IMR-90 (cell line): ENCODE results near the gene GBA3. TPM values are rescaled to one million over a fixed set of nuclear protein-coding genes. Genes with fewer than 3 reads are reported as not detected.

Experiments
- ATAC-seq: fragments of 200-7000 bp; cut with Tn5 transposase; 2 replicates; pipeline ENCODE4 v1.9.1; 2020; ENCODE audit warnings: low read depth, mild to moderate bottlenecking, moderate library complexity
- Bru-seq: library from RNA; stranded (reverse); fragments of 400-500 nt; gene quantifications from one replicate; lab custom pipeline; 2021; lab: Mats Ljungman, UMichigan
- BruChase-seq, 2 experiments: library from RNA; stranded (reverse); fragments of 400-500 nt; gene quantifications; one replicate each; lab custom pipeline; 2021; lab: Mats Ljungman, UMichigan
- BruUV-seq: library from RNA; stranded (reverse); fragments of 400-500 nt; replicated peaks from 2 replicates; lab custom pipeline; 2021; lab: Mats Ljungman, UMichigan
- CTCF ChIA-PET: fragments of 300-600 bp; formaldehyde crosslinking; extraction: SDS; loops from one replicate; lab custom pipeline; 2021; ENCODE audit warnings: antibody characterized with exemption; lab: Yijun Ruan, JAX
- POLR2A ChIA-PET: fragments of 300-600 bp; sonication (Branson Sonifier 250); formaldehyde crosslinking; loops from one replicate; lab custom pipeline; 2022; ENCODE audit warnings: antibody characterized with exemption; ENCODE audit not compliant: unreplicated experiment; lab: Charles Lee
- DNase-seq: peaks from one replicate; pipeline ENCODE4 v3.0.0; 2013
- H2AFZ ChIP-seq: replicated peaks from 2 replicates; pipeline ENCODE3; 2013; ENCODE audit warnings: low read length, mild to moderate bottlenecking; ENCODE audit not compliant: poor library complexity
- H2AK5ac ChIP-seq: 2 replicates; pipeline ENCODE4 v1.6.1; 2013; ENCODE audit warnings: low read depth, low read length, inconsistent platforms
- H2AK9ac ChIP-seq: replicated peaks from 2 replicates; pipeline ENCODE3; 2013; ENCODE audit warnings: mild to moderate bottlenecking, low read depth, low read length, moderate library complexity; ENCODE audit not compliant: poor library complexity
- H2BK120ac ChIP-seq: 2 replicates; pipeline ENCODE4 v1.6.1; 2013; ENCODE audit warnings: low read depth, low read length, inconsistent platforms
- H2BK15ac ChIP-seq: 3 replicates; pipeline ENCODE4 v1.6.1; 2013; ENCODE audit warnings: low read depth, low read length, inconsistent platforms
- H2BK20ac ChIP-seq: 2 replicates; pipeline ENCODE4 v1.6.1; 2013; ENCODE audit warnings: low read depth, mild to moderate bottlenecking, inconsistent platforms, low read length, moderate library complexity
- H2BK5ac ChIP-seq: 2 replicates; pipeline ENCODE4 v1.6.1; 2013; ENCODE audit warnings: mild to moderate bottlenecking, low read depth, low read length, inconsistent platforms; ENCODE audit not compliant: poor library complexity, severe bottlenecking
- H3K14ac ChIP-seq: replicated peaks from 2 replicates; pipeline ENCODE4 v1.6.1; 2013; ENCODE audit warnings: low read depth, low read length, inconsistent platforms
- H3K18ac ChIP-seq: 2 replicates; pipeline ENCODE4 v1.6.1; 2013; ENCODE audit warnings: low read depth, low read length, control low read depth
- H3K23ac ChIP-seq: 2 replicates; pipeline ENCODE4 v1.6.1; 2013; ENCODE audit warnings: low read depth, low read length, inconsistent platforms
- H3K27ac ChIP-seq: 2 replicates; pipeline ENCODE4 v1.5.1; 2013; ENCODE audit warnings: mild to moderate bottlenecking, control low read depth, low read length; ENCODE audit not compliant: insufficient read depth
- H3K27me3 ChIP-seq: 2 replicates; pipeline ENCODE4 v1.6.1; 2013; ENCODE audit warnings: low read length; ENCODE audit not compliant: control insufficient read depth, insufficient read depth
- H3K36me3 ChIP-seq: 2 replicates; pipeline ENCODE4 v1.6.1; 2013; ENCODE audit warnings: low read length, mixed read lengths; ENCODE audit not compliant: control insufficient read depth, insufficient read depth
- H3K4ac ChIP-seq: 2 replicates; pipeline ENCODE4 v1.6.1; 2013; ENCODE audit warnings: low read depth, low read length, inconsistent platforms
- H3K4me1 ChIP-seq: 2 replicates; pipeline ENCODE4 v1.6.1; 2013; ENCODE audit warnings: low read length, mixed read lengths; ENCODE audit not compliant: control insufficient read depth, insufficient read depth
- H3K4me2 ChIP-seq: 2 replicates; pipeline ENCODE4 v1.6.1; 2013; ENCODE audit warnings: low read depth, mild to moderate bottlenecking, control low read depth, low read length, moderate library complexity
- H3K4me3 ChIP-seq: 2 replicates; pipeline ENCODE4 v1.5.1; 2013; ENCODE audit warnings: low read depth, mild to moderate bottlenecking, control low read depth, low read length, moderate library complexity; ENCODE audit not compliant: insufficient read depth
- H3K56ac ChIP-seq: 2 replicates; pipeline ENCODE4 v1.6.1; 2013; ENCODE audit warnings: low read length, inconsistent platforms; ENCODE audit not compliant: insufficient read depth; ENCODE audit errors: extremely low read depth
- H3K79me1 ChIP-seq, 2 experiments: 2 replicates each; pipeline ENCODE4 v1.6.1; 2013; ENCODE audit warnings: low read length in 2 of 2, inconsistent platforms in 1 of 2, low read depth in 1 of 2
- H3K9ac ChIP-seq: 2 replicates; pipeline ENCODE4 v1.6.1; 2013; ENCODE audit warnings: low read depth, low read length, control low read depth
- H3K9me1 ChIP-seq: 2 replicates; pipeline ENCODE4 v1.6.1; 2013; ENCODE audit warnings: low read length, inconsistent platforms; ENCODE audit not compliant: insufficient read depth
- H3K9me3 ChIP-seq: 2 replicates; pipeline ENCODE4 v1.6.1; 2013; ENCODE audit warnings: low read length; ENCODE audit not compliant: control insufficient read depth, insufficient read depth
- H4K20me1 ChIP-seq: 2 replicates; pipeline ENCODE4 v1.6.1; 2013; ENCODE audit warnings: low read length, inconsistent platforms; ENCODE audit not compliant: insufficient read depth
- H4K5ac ChIP-seq: 2 replicates; pipeline ENCODE4 v1.6.1; 2013; ENCODE audit warnings: mild to moderate bottlenecking, low read depth, low read length, control low read depth
- H4K8ac ChIP-seq, 2 experiments: 2 replicates each; pipeline ENCODE4 v1.6.1; 2013; ENCODE audit warnings: low read depth in 2 of 2, low read length in 2 of 2, control low read depth in 1 of 2, inconsistent platforms in 1 of 2
- H4K91ac ChIP-seq: 2 replicates; pipeline ENCODE4 v1.6.1; 2013; ENCODE audit warnings: low read depth, low read length, inconsistent platforms; ENCODE audit not compliant: insufficient read depth
- BHLHE40 ChIP-seq: fragments of 150-350 bp; IDR thresholded peaks from 2 replicates; pipeline ENCODE4 v1.6.1; 2016; ENCODE audit warnings: mild to moderate bottlenecking, low read depth, low read length
- MXI1 ChIP-seq: IDR thresholded peaks from 2 replicates; pipeline ENCODE4 v1.6.1; 2012; ENCODE audit warnings: low read depth, mild to moderate bottlenecking, low read length, moderate library complexity, borderline replicate concordance
- RAD21 ChIP-seq: IDR thresholded peaks from 2 replicates; pipeline ENCODE4 v1.6.1; 2012; ENCODE audit warnings: low read length, improper control_type of control experiment
- WGBS, 2 experiments: methylation state at CpG; one replicate each; pipeline versions ENCODE4 v1.1.5 to v1.1.7; 2013; ENCODE audit warnings: missing lambda C conversion rate in 2 of 2; ENCODE audit not compliant: insufficient read length in 1 of 2; ENCODE audit errors: extremely low coverage in 2 of 2; 5-methylcytosine and 5-hydroxymethylcytosine counted together
- dilution Hi-C: fragments of 300-500 bp; cut with HindIII; formaldehyde crosslinking; loops from one replicate; pipeline ENCODE4 v1.14.3; 2018; ENCODE audit warnings: low sequenced_read_pairs; ENCODE audit not compliant: unreplicated experiment
- in situ Hi-C: fragments of 300-500 bp; cut with MboI; formaldehyde crosslinking; loops from 3 replicates; pipeline ENCODE4 v1.14.3; 2019; ENCODE audit warnings: low sequenced_read_pairs, inconsistent platforms, mixed read lengths
- intact Hi-C: fragments of 100-400 bp; cut with micrococcal nuclease; formaldehyde crosslinking; loops from 2 replicates; pipeline ENCODE4 v1.10.0; 2022
- long read RNA-seq: library from polyadenylated mRNA; unstranded; transcript quantifications from one replicate; pipeline ENCODE4 v2.0.0, GENCODE V29; 2021; ENCODE audit not compliant: unreplicated experiment
- polyA plus RNA-seq, 3 experiments: library from polyadenylated mRNA; depleted of rRNA; stranded (reverse); fragments of >200 nt; gene quantifications; 2 replicates each; pipeline ENCODE4 v1.2.3, GENCODE V29; 2012; ENCODE audit warnings: low replicate concordance in 1 of 3
- total RNA-seq: library from RNA; depleted of rRNA; stranded (reverse); fragments of >200 nt; gene quantifications from 2 replicates; pipeline ENCODE4 v1.2.3, GENCODE V29; 2012; rRNA removed

GBA3 gene
- total RNA-seq (not detected in 2 replicates), polyA plus RNA-seq (2012; rRNA removed) (not detected in 2 replicates), Bru-seq, nascent RNA (not detected), BruChase-seq, experiment 1, labeled RNA remaining after a 6-hour chase (not detected), BruChase-seq, experiment 2, labeled RNA remaining after a 2-hour chase (percentile 1 among the genes with signal in this experiment)
- polyA plus RNA-seq (2012; cell fraction: cytosol; rRNA removed), result not detected in 2 replicates
- not detected in 2 replicates for polyA plus RNA-seq (2012; cell fraction: nucleus; rRNA removed; ENCODE audit: low replicate concordance)
- long read RNA-seq, partial matches to known transcripts, result 0 of 1 reads
- long read RNA-seq, other reads (novel, unspliced or antisense), result 1 of 1 reads

DNA sequence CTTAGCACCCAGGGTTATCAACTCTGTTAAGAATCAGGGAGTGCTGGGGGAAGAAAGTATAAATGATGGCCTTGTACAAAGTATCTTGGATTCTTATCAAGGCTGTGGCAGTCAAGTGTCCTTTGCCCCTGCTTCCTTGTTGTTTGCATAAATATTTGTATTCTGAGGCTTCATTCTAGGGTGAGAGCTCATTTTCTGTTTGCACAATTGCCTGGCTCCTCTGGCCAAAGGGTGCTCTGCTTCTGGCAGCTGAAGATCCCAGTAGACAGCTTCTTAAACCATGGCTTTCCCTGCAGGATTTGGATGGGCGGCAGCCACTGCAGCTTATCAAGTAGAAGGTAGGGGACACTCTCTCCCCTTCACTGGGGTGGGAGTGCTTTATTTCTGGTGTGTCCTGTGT is at the start of gene GBA3:
Gene GBA3, plus strand, starts transcription at position 202 of the 400 bp plus-strand sequence.
- TF ChIP-seq BHLHE40, result no peak
- no peak for TF ChIP-seq MXI1
- TF ChIP-seq RAD21, result no peak
- Histone ChIP-seq H4K20me1 (no peaks in the 10 kb centered on the region), H3K18ac (no peak within 1 kb of the TSS), H3K36me3 (no peaks in the 10 kb centered on the region), H3K14ac (no peak within 1 kb of the TSS), H4K8ac (no peak within 1 kb of the TSS), H2BK15ac (no peak within 1 kb of the TSS), H2BK20ac (no peak within 1 kb of the TSS), H3K9ac (no peak within 1 kb of the TSS), H3K4me3 (no peak within 1 kb of the TSS), H2BK5ac (no peak within 1 kb of the TSS), H2AK9ac (no peak within 1 kb of the TSS), H3K9me3 (no peaks in the 10 kb centered on the region), H3K4me1 (no peaks in the 10 kb centered on the region), H3K27ac (no peak within 1 kb of the TSS), H4K91ac (no peak within 1 kb of the TSS), H3K4me2 (no peak within 1 kb of the TSS), H4K5ac (no peak within 1 kb of the TSS), H2AFZ (no peak within 1 kb of the TSS), H2AK5ac (no peak within 1 kb of the TSS), H3K79me1 (no peaks in the 10 kb centered on the region), H3K9me1 (no peaks in the 10 kb centered on the region), H3K4ac (no peak within 1 kb of the TSS), H3K27me3 (no peaks in the 10 kb centered on the region; the same call in 1 of the 2 replicates), H3K23ac (no peak within 1 kb of the TSS), H3K56ac (no peak within 1 kb of the TSS), H2BK120ac (no peak within 1 kb of the TSS)
- ATAC-seq (no peak), DNase-seq (no peak)
- ChIA-PET CTCF (no interaction called here), POLR2A (no interaction called here)
- dilution Hi-C loops (no loop called here), intact Hi-C loops (no loop called here), in situ Hi-C loops (loop anchor here (5.0 kb wide), 1 partner anchor 285 kb away; no protein-coding TSS in a partner anchor)
- no TSS peak for BruUV-seq
- no CpG with 5 or more reads among the region's 1 CpG for WGBS, 2 experiments
